PC-9 (cell line): ENCODE results near the gene MAPKAPK2.

Experiments
- CTCF ChIP-seq: fragments of 200-600 bp; sonication (generic); conservative IDR thresholded peaks from 2 replicates; pipeline ENCODE4 v1.6.1; 2017; ENCODE audit warnings: mixed run types, antibody characterized with exemption, mild to moderate bottlenecking, moderate library complexity
- EZH2 ChIP-seq: fragments of 200-600 bp; sonication (generic); IDR thresholded peaks from 2 replicates; pipeline ENCODE4 v1.8.0; 2017; ENCODE audit warnings: antibody characterized with exemption, low read depth

- TF ChIP-seq CTCF (no peak), EZH2 (no peak)
These were observed 41.5 kb upstream of the MAPKAPK2 start for GRCh38 chr1:206643118-206643698.
